Colonic mucosa (tissue), 4 donors: ENCODE data around the gene LDLRAD3. TPM values are rescaled to one million over a fixed set of nuclear protein-coding genes. Genes with fewer than 3 reads are reported as not detected.
"Not testable (repeated sequence)": the region's sequence is repeated elsewhere in the genome, so short reads cannot be mapped to it uniquely, and the experiment has no call there.

Source experiments
- DNase-seq: peaks from one replicate; pipeline ENCODE4 v3.0.0-alpha.2; 2020
- H3K27ac ChIP-seq: fragments of 200-600 bp; one replicate; pipeline ENCODE4 v1.8.0; 2021
- H3K27me3 ChIP-seq: fragments of 200-600 bp; one replicate; pipeline ENCODE4 v1.8.0; 2021
- H3K36me3 ChIP-seq: fragments of 200-600 bp; one replicate; pipeline ENCODE4 v1.8.0; 2021
- H3K4me1 ChIP-seq: fragments of 200-600 bp; one replicate; pipeline ENCODE4 v1.8.0; 2021; ENCODE audit warnings: mild to moderate bottlenecking
- H3K4me3 ChIP-seq: fragments of 200-600 bp; one replicate; pipeline ENCODE4 v1.8.0; 2021
- H3K9ac ChIP-seq, 2 donors: one replicate each; pipeline ENCODE4 v1.7.0; 2013; ENCODE audit warnings: control low read depth in 2 of 2, low read depth in 2 of 2, low read length in 2 of 2
- H3K9me3 ChIP-seq: fragments of 200-600 bp; one replicate; pipeline ENCODE4 v1.8.0; 2021
- intact Hi-C: fragments of 100-400 bp; cut with DNase I; formaldehyde crosslinking; loops from one replicate; pipeline ENCODE4 v1.14.1; 2022
- total RNA-seq, 2 donors: library from RNA; stranded (reverse); fragmentation: NEBNext Ultra II Directional in 1 of 2; extraction: Animal tissue kit (Norgen Biotek cat#: 25700) in 1 of 2; gene quantifications; one replicate each; pipeline ENCODE4 v1.2.1, GENCODE V29; 2021
- TF ChIP-seq, protein P1 (sequence below): fragments of 200-600 bp; IDR thresholded peaks from one replicate; pipeline ENCODE4 v1.8.0; 2022; ENCODE audit warnings: antibody characterized with exemption, mild to moderate bottlenecking
- donor health status: healthy.
- donor health status: DM: no; HTN: no; CAD: no.
- donor health status: DM: no; HTN: no; CAD: no.

Gene LDLRAD3
- total RNA-seq, 2 donors from 2014 or later, result 1.9 to 2.9 TPM

GRCh38 chr11:36177836-36178235 lies 234.0 kb downstream of the LDLRAD3 start:
- Histone ChIP-seq H3K27me3 (no peaks in the 10 kb centered on the region), H3K36me3 (no peaks in the 10 kb centered on the region), H3K27ac (no peak overlapping the region), H3K4me3 (no peak overlapping the region), H3K4me1 (no peaks in the 10 kb centered on the region), H3K9me3 (no peaks in the 10 kb centered on the region), H3K9ac (no peak overlapping the region)
- TF ChIP-seq, protein P1, sequence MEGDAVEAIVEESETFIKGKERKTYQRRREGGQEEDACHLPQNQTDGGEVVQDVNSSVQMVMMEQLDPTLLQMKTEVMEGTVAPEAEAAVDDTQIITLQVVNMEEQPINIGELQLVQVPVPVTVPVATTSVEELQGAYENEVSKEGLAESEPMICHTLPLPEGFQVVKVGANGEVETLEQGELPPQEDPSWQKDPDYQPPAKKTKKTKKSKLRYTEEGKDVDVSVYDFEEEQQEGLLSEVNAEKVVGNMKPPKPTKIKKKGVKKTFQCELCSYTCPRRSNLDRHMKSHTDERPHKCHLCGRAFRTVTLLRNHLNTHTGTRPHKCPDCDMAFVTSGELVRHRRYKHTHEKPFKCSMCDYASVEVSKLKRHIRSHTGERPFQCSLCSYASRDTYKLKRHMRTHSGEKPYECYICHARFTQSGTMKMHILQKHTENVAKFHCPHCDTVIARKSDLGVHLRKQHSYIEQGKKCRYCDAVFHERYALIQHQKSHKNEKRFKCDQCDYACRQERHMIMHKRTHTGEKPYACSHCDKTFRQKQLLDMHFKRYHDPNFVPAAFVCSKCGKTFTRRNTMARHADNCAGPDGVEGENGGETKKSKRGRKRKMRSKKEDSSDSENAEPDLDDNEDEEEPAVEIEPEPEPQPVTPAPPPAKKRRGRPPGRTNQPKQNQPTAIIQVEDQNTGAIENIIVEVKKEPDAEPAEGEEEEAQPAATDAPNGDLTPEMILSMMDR, result no peak
- intact Hi-C loops, result no loop called here
- no peak for DNase-seq

- H3K27me3 ChIP-seq, result no peaks in the 10 kb centered on the region
- intact Hi-C loops, result no loop called here
- TF ChIP-seq, protein P1, result no peak
- H3K4me3 ChIP-seq, result no peak overlapping the region
- no peaks in the 10 kb centered on the region for H3K4me1 ChIP-seq
- H3K27ac ChIP-seq, result no peak overlapping the region
- no peaks in the 10 kb centered on the region for H3K9me3 ChIP-seq
- no peak overlapping the region for H3K9ac ChIP-seq
- no peaks in the 10 kb centered on the region for H3K36me3 ChIP-seq
- no peak for DNase-seq
Measured at GRCh38 chr11:36186340-36187175, 242.7 kb downstream of the LDLRAD3 start.

DNA sequence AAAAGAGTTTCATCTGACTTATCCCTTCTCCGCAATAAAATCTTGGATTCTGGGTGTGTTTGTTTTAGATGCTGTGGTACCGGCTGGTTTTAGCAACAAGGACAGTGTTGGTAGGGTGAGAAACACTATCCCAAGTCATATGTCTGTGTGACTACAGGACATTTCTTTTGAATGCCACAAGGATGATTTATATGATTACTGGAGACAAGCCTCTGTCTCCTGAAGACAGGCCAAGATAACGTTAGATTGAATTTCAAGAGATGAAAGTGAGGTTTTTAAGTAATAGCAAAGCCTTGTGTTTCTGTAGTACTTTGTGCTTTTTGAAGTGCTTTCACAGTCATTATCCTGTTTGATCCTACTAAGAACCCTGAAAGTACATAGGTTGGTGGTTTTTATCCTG lies 243.8 kb downstream of the LDLRAD3 start:
- Histone ChIP-seq H3K4me1 (no peaks in the 10 kb centered on the region), H3K4me3 (no peak overlapping the region), H3K9ac (no peak overlapping the region), H3K9me3 (no peaks in the 10 kb centered on the region), H3K27me3 (no peaks in the 10 kb centered on the region), H3K36me3 (no peaks in the 10 kb centered on the region), H3K27ac (no peak overlapping the region)
- DNase-seq, result no peak
- TF ChIP-seq, protein P1, result no peak
- intact Hi-C loops, result no loop called here

- H3K4me3 ChIP-seq, H3K9me3 ChIP-seq, H3K27ac ChIP-seq, H3K4me1 ChIP-seq, H3K36me3 ChIP-seq, H3K9ac ChIP-seq, H3K27me3 ChIP-seq, DNase-seq, intact Hi-C loops: not testable (repeated sequence)
Measured at GRCh38 chr11:36189735-36190134, 245.9 kb downstream of the LDLRAD3 start.

DNA sequence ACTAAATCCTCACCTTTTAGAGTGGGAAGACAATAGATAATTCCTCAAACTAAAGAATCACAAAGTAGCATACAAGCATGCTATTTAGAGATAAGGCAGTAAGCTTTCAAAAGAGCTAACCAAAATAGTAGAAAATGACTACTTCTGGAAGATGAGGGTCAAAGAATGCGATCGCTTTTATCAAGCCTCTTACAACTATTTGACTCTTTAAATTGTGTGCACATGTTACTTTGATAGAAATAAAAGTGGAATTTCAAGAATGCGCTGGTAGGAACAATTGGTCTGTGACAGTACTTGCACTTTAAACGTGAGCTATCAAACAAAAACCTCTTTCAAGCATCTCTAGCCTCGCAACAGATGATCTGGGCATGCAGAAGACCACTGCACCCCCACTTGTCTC lies 248.1 kb downstream of the LDLRAD3 start:
- Histone ChIP-seq H3K36me3 (no peaks in the 10 kb centered on the region), H3K9ac (no peak overlapping the region), H3K4me1 (no peaks in the 10 kb centered on the region), H3K9me3 (no peaks in the 10 kb centered on the region), H3K27me3 (no peaks in the 10 kb centered on the region), H3K27ac (no peak overlapping the region), H3K4me3 (no peak overlapping the region)
- intact Hi-C loops, result no loop called here
- TF ChIP-seq, protein P1, result no peak
- no peak for DNase-seq
